ENCODE data around the gene LENG9.

The LENG9 gene

GRCh38 chr19:54421521-54421920 is 42.1 kb downstream of the LENG9 start:
- no peak for DNase-seq (ENCODE audit: low read depth)

GRCh38 chr19:54421169-54421516 is 42.4 kb downstream of the LENG9 start:
- DNase-seq (ENCODE audit: low read depth), result no peak

GRCh38 chr19:54420383-54421168 is 43.0 kb downstream of the LENG9 start:
- no peak for DNase-seq (ENCODE audit: low read depth)

- DNase-seq (ENCODE audit: low read depth), result no peak
Observed at GRCh38 chr19:54420068-54420382, 43.6 kb downstream of the LENG9 start.

- DNase-seq (ENCODE audit: low read depth), result no peak
Observed at GRCh38 chr19:54418930-54419800, 44.4 kb downstream of the LENG9 start.

- no peak for DNase-seq (ENCODE audit: low read depth)
Observed at GRCh38 chr19:54418030-54418929, 45.3 kb downstream of the LENG9 start.

- DNase-seq (ENCODE audit: low read depth), result no peak
Observed at GRCh38 chr19:54416695-54417491, 46.7 kb downstream of the LENG9 start.

GRCh38 chr19:54415901-54416673 is 47.5 kb downstream of the LENG9 start:
- no peak for DNase-seq (ENCODE audit: low read depth)

- DNase-seq (ENCODE audit: low read depth), result peak; percentile 28
Observed at GRCh38 chr19:54415208-54415900, 48.2 kb downstream of the LENG9 start, which contains the start of gene TTYH1. TTYH1 (plus strand) TSS chr19:54415464; CDS start chr19:54415553, 89 bp downstream.

- no peak for DNase-seq (ENCODE audit: low read depth)
Observed at GRCh38 chr19:54414156-54414555, 49.4 kb downstream of the LENG9 start.

- no peak for DNase-seq (ENCODE audit: low read depth)
Observed at GRCh38 chr19:54412877-54413276, 50.7 kb downstream of the LENG9 start.
